ENCODE results near the gene CUX1. TPM values are rescaled to one million over a fixed set of nuclear protein-coding genes. Genes with fewer than 3 reads are reported as not detected.
A peak's percentile ranks its signal among the peaks of the same experiment; 100 is the strongest.

CUX1 gene
- total RNA-seq, 1 donor from 2014 or later, result 18.3 TPM

- H3K9ac ChIP-seq (ENCODE audit: low read depth in 1 of 3, low read length in 3 of 3), result no peak overlapping the region
- H3K27ac ChIP-seq (ENCODE audit: low read depth, low read length), result no peak overlapping the region
- no peak overlapping the region for H3K4me3 ChIP-seq (ENCODE audit: low read length in 3 of 3)
- H3K4me1 ChIP-seq (ENCODE audit: control insufficient read depth in 3 of 3, insufficient read depth in 3 of 3, low read length in 3 of 3), result peaks cover 9 to 23% (median 23%) of the 10 kb centered on the region in 3 donors
- H3K36me3 ChIP-seq (ENCODE audit: control insufficient read depth in 3 of 3, insufficient read depth in 3 of 3, low read length in 3 of 3), result no peaks in the 10 kb centered on the region
- no peaks in the 10 kb centered on the region for H3K27me3 ChIP-seq (ENCODE audit: control insufficient read depth in 3 of 3, insufficient read depth in 3 of 3, low read length in 3 of 3)
- H3K9me3 ChIP-seq (ENCODE audit: control insufficient read depth in 3 of 3, low read length in 3 of 3), result no peaks in the 10 kb centered on the region
Observed at GRCh38 chr7:101995121-101995520, 177.7 kb downstream of the CUX1 start.

DNA sequence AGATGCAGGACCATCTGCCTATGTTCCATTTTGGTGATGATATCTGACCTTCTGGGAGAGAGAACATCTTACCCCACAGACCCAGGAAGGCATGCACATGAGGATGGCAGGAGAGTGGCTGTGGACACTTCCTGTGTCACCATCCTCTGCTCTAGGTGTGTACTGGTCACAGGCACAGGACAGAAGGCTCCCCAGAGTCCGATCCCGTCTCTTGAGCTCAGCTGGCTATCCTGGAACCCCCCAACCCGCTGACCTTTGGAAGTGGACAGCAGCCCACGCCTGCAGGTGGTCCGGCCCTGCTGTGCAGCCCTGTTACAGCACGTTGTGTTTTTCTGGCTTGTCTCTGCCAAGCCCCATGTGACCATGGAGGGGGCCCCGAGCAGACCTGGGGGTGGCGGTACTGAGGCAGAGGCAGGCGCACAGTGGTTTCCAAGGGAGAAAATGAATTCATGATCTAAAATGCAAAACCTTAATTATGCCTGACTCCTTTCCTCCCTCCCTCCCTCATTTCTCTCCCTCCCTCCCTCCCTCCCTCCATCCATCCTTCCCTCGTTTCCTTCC is 178.8 kb downstream of the CUX1 start:
- Histone ChIP-seq H3K36me3 (ENCODE audit: control insufficient read depth in 3 of 3, insufficient read depth in 3 of 3, low read length in 3 of 3) (no peaks in the 10 kb centered on the region), H3K4me3 (ENCODE audit: low read length in 3 of 3) (no peak overlapping the region), H3K27me3 (ENCODE audit: control insufficient read depth in 3 of 3, insufficient read depth in 3 of 3, low read length in 3 of 3) (no peaks in the 10 kb centered on the region), H3K9ac (ENCODE audit: low read depth in 1 of 3, low read length in 3 of 3) (no peak overlapping the region), H3K27ac (ENCODE audit: low read depth, low read length) (no peak overlapping the region), H3K9me3 (ENCODE audit: control insufficient read depth in 3 of 3, low read length in 3 of 3) (no peaks in the 10 kb centered on the region), H3K4me1 (ENCODE audit: control insufficient read depth in 3 of 3, insufficient read depth in 3 of 3, low read length in 3 of 3) (peaks cover 17 to 32% (median 30%) of the 10 kb centered on the region in 3 donors)

- no peak overlapping the region for H3K27ac ChIP-seq (ENCODE audit: low read depth, low read length)
- H3K4me3 ChIP-seq (ENCODE audit: low read length in 3 of 3), result no peak overlapping the region
- no peaks in the 10 kb centered on the region for H3K27me3 ChIP-seq (ENCODE audit: control insufficient read depth in 3 of 3, insufficient read depth in 3 of 3, low read length in 3 of 3)
- H3K9ac ChIP-seq (ENCODE audit: low read depth in 1 of 3, low read length in 3 of 3), result no peak overlapping the region
- peaks cover 17 to 32% (median 30%) of the 10 kb centered on the region in 3 donors for H3K4me1 ChIP-seq (ENCODE audit: control insufficient read depth in 3 of 3, insufficient read depth in 3 of 3, low read length in 3 of 3)
- H3K36me3 ChIP-seq (ENCODE audit: control insufficient read depth in 3 of 3, insufficient read depth in 3 of 3, low read length in 3 of 3), result no peaks in the 10 kb centered on the region
- no peaks in the 10 kb centered on the region for H3K9me3 ChIP-seq (ENCODE audit: control insufficient read depth in 3 of 3, low read length in 3 of 3)
Observed at GRCh38 chr7:101996876-101997275, 179.4 kb downstream of the CUX1 start.

GRCh38 chr7:101998029-101998905 is 180.8 kb downstream of the CUX1 start:
- Histone ChIP-seq H3K27me3 (ENCODE audit: control insufficient read depth in 3 of 3, insufficient read depth in 3 of 3, low read length in 3 of 3) (no peaks in the 10 kb centered on the region), H3K27ac (ENCODE audit: low read depth, low read length) (no peak overlapping the region), H3K9me3 (ENCODE audit: control insufficient read depth in 3 of 3, low read length in 3 of 3) (no peaks in the 10 kb centered on the region), H3K36me3 (ENCODE audit: control insufficient read depth in 3 of 3, insufficient read depth in 3 of 3, low read length in 3 of 3) (no peaks in the 10 kb centered on the region), H3K4me3 (ENCODE audit: low read length in 3 of 3) (no peak overlapping the region), H3K9ac (ENCODE audit: low read depth in 1 of 3, low read length in 3 of 3) (peak overlapping the region in 1 of 3 donors; percentile 33), H3K4me1 (ENCODE audit: control insufficient read depth in 3 of 3, insufficient read depth in 3 of 3, low read length in 3 of 3) (peaks cover 17 to 32% (median 30%) of the 10 kb centered on the region in 3 donors)

DNA sequence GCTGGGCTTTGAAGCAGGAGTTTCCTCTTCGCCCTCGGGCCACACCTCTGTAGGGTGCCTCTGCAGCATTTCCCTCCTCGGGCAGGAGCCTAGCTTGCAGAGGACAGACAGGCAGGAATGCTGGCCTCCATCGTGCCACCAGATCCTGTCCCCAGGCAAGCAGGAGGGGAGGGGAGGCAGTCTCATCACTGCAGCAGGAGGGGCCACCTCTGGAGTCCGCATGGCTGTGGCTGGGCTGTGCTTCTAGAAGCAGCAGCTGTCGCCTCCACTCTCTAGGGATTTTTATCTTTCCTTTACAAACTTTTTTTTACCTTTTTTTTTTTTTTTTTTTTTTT is 181.4 kb downstream of the CUX1 start:
- Histone ChIP-seq H3K36me3 (ENCODE audit: control insufficient read depth in 3 of 3, insufficient read depth in 3 of 3, low read length in 3 of 3) (no peaks in the 10 kb centered on the region), H3K4me1 (ENCODE audit: control insufficient read depth in 3 of 3, insufficient read depth in 3 of 3, low read length in 3 of 3) (peaks cover 17 to 32% (median 30%) of the 10 kb centered on the region in 3 donors), H3K27ac (ENCODE audit: low read depth, low read length) (no peak overlapping the region), H3K4me3 (ENCODE audit: low read length in 3 of 3) (no peak overlapping the region), H3K27me3 (ENCODE audit: control insufficient read depth in 3 of 3, insufficient read depth in 3 of 3, low read length in 3 of 3) (no peaks in the 10 kb centered on the region), H3K9ac (ENCODE audit: low read depth in 1 of 3, low read length in 3 of 3) (no peak overlapping the region), H3K9me3 (ENCODE audit: control insufficient read depth in 3 of 3, low read length in 3 of 3) (no peaks in the 10 kb centered on the region)

DNA sequence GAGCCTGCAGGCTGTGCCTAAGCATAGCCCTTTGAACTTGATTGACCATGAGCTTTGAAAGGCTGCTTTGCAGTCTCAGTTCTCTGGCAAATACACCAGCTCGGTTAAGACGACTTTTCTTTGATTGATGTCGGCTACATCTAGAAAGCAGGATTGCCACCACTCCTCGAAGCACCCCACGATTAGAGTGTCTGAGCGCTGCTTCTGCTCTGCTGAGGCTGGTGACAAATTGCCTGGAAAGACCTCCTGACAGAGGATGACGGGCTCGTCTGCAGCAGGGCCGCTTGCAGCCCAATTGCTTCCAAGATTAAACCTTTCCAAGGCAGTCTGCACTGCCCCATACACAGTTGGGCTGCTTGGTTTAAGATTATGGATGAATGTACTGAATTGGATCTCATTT is 182.0 kb downstream of the CUX1 start:
- Histone ChIP-seq H3K27me3 (ENCODE audit: control insufficient read depth in 3 of 3, insufficient read depth in 3 of 3, low read length in 3 of 3) (no peaks in the 10 kb centered on the region), H3K9ac (ENCODE audit: low read depth in 1 of 3, low read length in 3 of 3) (peak overlapping the region in 1 of 3 donors; percentile 54), H3K9me3 (ENCODE audit: control insufficient read depth in 3 of 3, low read length in 3 of 3) (no peaks in the 10 kb centered on the region), H3K4me3 (ENCODE audit: low read length in 3 of 3) (no peak overlapping the region), H3K4me1 (ENCODE audit: control insufficient read depth in 3 of 3, insufficient read depth in 3 of 3, low read length in 3 of 3) (peaks cover 17 to 33% (median 32%) of the 10 kb centered on the region in 3 donors), H3K36me3 (ENCODE audit: control insufficient read depth in 3 of 3, insufficient read depth in 3 of 3, low read length in 3 of 3) (no peaks in the 10 kb centered on the region), H3K27ac (ENCODE audit: low read depth, low read length) (no peak overlapping the region)

GRCh38 chr7:102000123-102000522 is 182.7 kb downstream of the CUX1 start:
- no peaks in the 10 kb centered on the region for H3K9me3 ChIP-seq (ENCODE audit: control insufficient read depth in 3 of 3, low read length in 3 of 3)
- peak overlapping the region in 1 of 3 donors; percentile 19 for H3K4me3 ChIP-seq (ENCODE audit: low read length in 3 of 3)
- H3K9ac ChIP-seq (ENCODE audit: low read depth in 1 of 3, low read length in 3 of 3), result peak overlapping the region; percentile 45 to 54 (median 51)
- H3K36me3 ChIP-seq (ENCODE audit: control insufficient read depth in 3 of 3, insufficient read depth in 3 of 3, low read length in 3 of 3), result no peaks in the 10 kb centered on the region
- H3K27ac ChIP-seq (ENCODE audit: low read depth, low read length), result no peak overlapping the region
- no peaks in the 10 kb centered on the region for H3K27me3 ChIP-seq (ENCODE audit: control insufficient read depth in 3 of 3, insufficient read depth in 3 of 3, low read length in 3 of 3)
- H3K4me1 ChIP-seq (ENCODE audit: control insufficient read depth in 3 of 3, insufficient read depth in 3 of 3, low read length in 3 of 3), result peaks cover 17 to 33% (median 32%) of the 10 kb centered on the region in 3 donors

DNA sequence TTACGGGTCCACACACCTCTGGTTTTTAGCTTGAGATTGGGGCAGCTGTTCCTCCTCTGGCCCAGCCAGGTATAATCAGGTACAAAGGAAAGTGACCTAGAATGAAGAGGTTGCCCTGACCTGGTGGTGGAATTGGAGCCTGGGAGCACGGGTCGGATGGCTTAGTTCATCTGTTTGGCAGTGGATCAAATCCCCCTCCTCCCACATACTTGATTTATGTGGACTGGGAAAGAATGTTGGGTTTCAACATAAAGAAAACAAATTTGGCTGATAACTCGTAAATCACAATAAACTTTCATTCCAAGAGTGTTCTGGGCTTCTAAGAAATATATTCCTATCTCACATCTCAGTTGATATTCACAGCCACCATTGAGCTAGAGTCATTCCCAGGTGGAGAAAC is 186.8 kb downstream of the CUX1 start:
- no peak overlapping the region for H3K4me3 ChIP-seq (ENCODE audit: low read length in 3 of 3)
- H3K27ac ChIP-seq (ENCODE audit: low read depth, low read length), result no peak overlapping the region
- H3K27me3 ChIP-seq (ENCODE audit: control insufficient read depth in 3 of 3, insufficient read depth in 3 of 3, low read length in 3 of 3), result no peaks in the 10 kb centered on the region
- no peak overlapping the region for H3K9ac ChIP-seq (ENCODE audit: low read depth in 1 of 3, low read length in 3 of 3)
- no peaks in the 10 kb centered on the region for H3K9me3 ChIP-seq (ENCODE audit: control insufficient read depth in 3 of 3, low read length in 3 of 3)
- peaks cover 10 to 21% (median 18%) of the 10 kb centered on the region in 3 donors for H3K4me1 ChIP-seq (ENCODE audit: control insufficient read depth in 3 of 3, insufficient read depth in 3 of 3, low read length in 3 of 3)
- no peaks in the 10 kb centered on the region for H3K36me3 ChIP-seq (ENCODE audit: control insufficient read depth in 3 of 3, insufficient read depth in 3 of 3, low read length in 3 of 3)

DNA sequence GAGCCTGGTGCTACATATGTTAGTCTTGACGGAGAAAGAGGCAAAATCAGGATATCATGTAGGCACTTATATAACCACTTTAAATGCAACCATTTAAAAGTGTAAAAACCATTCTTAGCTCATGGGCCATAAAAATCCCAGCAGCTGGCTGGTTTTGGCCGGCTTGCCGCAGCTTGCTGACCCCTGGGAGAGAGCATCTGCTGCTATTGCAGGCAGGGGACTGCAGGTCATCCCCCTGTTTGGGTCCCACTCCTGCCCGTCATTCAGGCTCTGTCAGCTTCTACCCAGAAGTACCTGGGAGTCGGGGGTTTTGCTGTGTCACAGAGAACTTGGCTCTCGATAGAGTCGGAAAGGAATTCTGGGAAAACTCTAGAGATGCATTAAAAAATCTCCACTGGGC is 187.4 kb downstream of the CUX1 start:
- H3K4me3 ChIP-seq (ENCODE audit: low read length in 3 of 3), result no peak overlapping the region
- no peaks in the 10 kb centered on the region for H3K9me3 ChIP-seq (ENCODE audit: control insufficient read depth in 3 of 3, low read length in 3 of 3)
- H3K27ac ChIP-seq (ENCODE audit: low read depth, low read length), result no peak overlapping the region
- peaks cover 10 to 15% (median 15%) of the 10 kb centered on the region in 3 donors for H3K4me1 ChIP-seq (ENCODE audit: control insufficient read depth in 3 of 3, insufficient read depth in 3 of 3, low read length in 3 of 3)
- H3K27me3 ChIP-seq (ENCODE audit: control insufficient read depth in 3 of 3, insufficient read depth in 3 of 3, low read length in 3 of 3), result no peaks in the 10 kb centered on the region
- H3K9ac ChIP-seq (ENCODE audit: low read depth in 1 of 3, low read length in 3 of 3), result no peak overlapping the region
- H3K36me3 ChIP-seq (ENCODE audit: control insufficient read depth in 3 of 3, insufficient read depth in 3 of 3, low read length in 3 of 3), result no peaks in the 10 kb centered on the region

GRCh38 chr7:102005933-102006480 is 188.6 kb downstream of the CUX1 start:
- H3K9me3 ChIP-seq (ENCODE audit: control insufficient read depth in 3 of 3, low read length in 3 of 3), result no peaks in the 10 kb centered on the region
- H3K4me1 ChIP-seq (ENCODE audit: control insufficient read depth in 3 of 3, insufficient read depth in 3 of 3, low read length in 3 of 3), result peaks cover 0 to 7% (median 4%) of the 10 kb centered on the region in 3 donors
- no peak overlapping the region for H3K4me3 ChIP-seq (ENCODE audit: low read length in 3 of 3)
- no peak overlapping the region for H3K9ac ChIP-seq (ENCODE audit: low read depth in 1 of 3, low read length in 3 of 3)
- H3K27me3 ChIP-seq (ENCODE audit: control insufficient read depth in 3 of 3, insufficient read depth in 3 of 3, low read length in 3 of 3), result no peaks in the 10 kb centered on the region
- no peak overlapping the region for H3K27ac ChIP-seq (ENCODE audit: low read depth, low read length)
- H3K36me3 ChIP-seq (ENCODE audit: control insufficient read depth in 3 of 3, insufficient read depth in 3 of 3, low read length in 3 of 3), result no peaks in the 10 kb centered on the region

Data from skeletal muscle tissue (tissue), 4 donors.